ENCODE data around the gene CCDC78. TPM values are rescaled to one million over a fixed set of nuclear protein-coding genes. Genes with fewer than 3 reads are reported as not detected.

CCDC78 gene
- 1 to 10 TPM in 2 of 4 donors, under 1 TPM in 2; 0.72 to 2.4 (median 1.5) TPM for total RNA-seq

GRCh38 chr16:726438-727290 lies at the start of gene CCDC78, which contains the start of gene HAGHL:
Gene CCDC78, minus strand, starts transcription at chr16:726443. Its CDS starts 76 bp downstream, at chr16:726367.
Gene HAGHL, plus strand, starts transcription at chr16:727106. Its CDS starts 404 bp downstream, at chr16:727510.
- DNase-seq (ENCODE audit: low spot score) (no peak), ATAC-seq (ENCODE audit: low FRiP score) (peak; percentile 25)
- TF ChIP-seq CTCF (IDR thresholded peaks at IDR 0.05): no peak

- no peak for TF ChIP-seq CTCF (IDR thresholded peaks at IDR 0.05)
- DNase-seq (ENCODE audit: low spot score) (no peak), ATAC-seq (ENCODE audit: low FRiP score) (peak; percentile 13)
Observed at GRCh38 chr16:775236-775796, 49.1 kb upstream of the CCDC78 start.

- no peak for DNase-seq (ENCODE audit: low spot score)
- ATAC-seq (ENCODE audit: low FRiP score): no peak
- no peak for TF ChIP-seq CTCF (IDR thresholded peaks at IDR 0.05)
Observed at GRCh38 chr16:774086-775001, 48.1 kb upstream of the CCDC78 start.

GRCh38 chr16:772959-773358 lies 46.7 kb upstream of the CCDC78 start:
- no peak for TF ChIP-seq CTCF (IDR thresholded peaks at IDR 0.05)
- no peak for DNase-seq (ENCODE audit: low spot score)
- ATAC-seq (ENCODE audit: low FRiP score): no peak

GRCh38 chr16:770411-770810 lies 44.2 kb upstream of the CCDC78 start:
- no peak for DNase-seq (ENCODE audit: low spot score)
- no peak for TF ChIP-seq CTCF (IDR thresholded peaks at IDR 0.05)
- no peak for ATAC-seq (ENCODE audit: low FRiP score)

- DNase-seq (ENCODE audit: low spot score) (no peak), ATAC-seq (ENCODE audit: low FRiP score) (peak; percentile 16)
- no peak for TF ChIP-seq CTCF (IDR thresholded peaks at IDR 0.05)
Observed at GRCh38 chr16:769934-770333, 43.7 kb upstream of the CCDC78 start.
